Fibroblast of lung (primary cell): ENCODE measurements around the gene ETHE1.

Source experiments
- EZH2 ChIP-seq: IDR thresholded peaks from 2 replicates; pipeline ENCODE4 v1.5.1; 2012; ENCODE audit warnings: low read length, control low read depth, mild to moderate bottlenecking; ENCODE audit errors: missing control alignments
- TF ChIP-seq, protein P1 (sequence below), 2 donors: IDR thresholded peaks in 1 of 2; conservative IDR thresholded peaks in 1 of 2; 1 replicate in 1 of 2; 2 replicates in 1 of 2; pipeline ENCODE4 v1.5.1; 2011 to 2012; ENCODE audit warnings: low read length in 2 of 2, control low read depth in 1 of 2, inconsistent platforms in 1 of 2, low read depth in 1 of 2, mild to moderate bottlenecking in 1 of 2

DNA sequence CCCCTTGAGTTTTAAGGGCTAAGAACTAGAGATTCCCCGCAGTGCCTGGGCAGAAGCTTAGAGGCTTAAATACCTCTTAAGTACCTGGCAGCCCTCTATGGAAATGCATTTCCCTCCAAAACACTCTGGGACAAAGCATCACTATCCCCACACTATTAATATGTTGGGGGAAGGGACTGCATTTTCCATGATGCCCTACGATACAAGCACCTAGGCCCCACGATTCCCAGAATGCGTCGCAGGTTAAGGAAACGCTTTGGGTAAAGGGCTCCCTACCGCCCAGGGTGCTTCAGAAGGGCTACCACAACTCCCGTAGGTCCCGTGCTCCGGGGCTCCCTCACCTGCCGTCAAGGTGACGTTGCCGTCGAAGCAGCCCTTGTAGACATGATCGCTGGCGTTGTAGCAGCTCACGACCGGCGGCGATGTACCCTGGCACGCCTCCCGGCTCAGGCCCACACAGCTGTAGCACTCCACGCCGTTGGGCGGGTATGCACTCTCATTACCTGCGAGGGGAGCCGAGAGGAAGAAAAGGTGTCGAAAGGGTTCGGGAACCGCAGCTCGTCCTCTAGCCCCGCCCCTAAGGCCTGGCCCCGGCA, 64.1 kb downstream of the ETHE1 start:
- TF ChIP-seq, protein P1, sequence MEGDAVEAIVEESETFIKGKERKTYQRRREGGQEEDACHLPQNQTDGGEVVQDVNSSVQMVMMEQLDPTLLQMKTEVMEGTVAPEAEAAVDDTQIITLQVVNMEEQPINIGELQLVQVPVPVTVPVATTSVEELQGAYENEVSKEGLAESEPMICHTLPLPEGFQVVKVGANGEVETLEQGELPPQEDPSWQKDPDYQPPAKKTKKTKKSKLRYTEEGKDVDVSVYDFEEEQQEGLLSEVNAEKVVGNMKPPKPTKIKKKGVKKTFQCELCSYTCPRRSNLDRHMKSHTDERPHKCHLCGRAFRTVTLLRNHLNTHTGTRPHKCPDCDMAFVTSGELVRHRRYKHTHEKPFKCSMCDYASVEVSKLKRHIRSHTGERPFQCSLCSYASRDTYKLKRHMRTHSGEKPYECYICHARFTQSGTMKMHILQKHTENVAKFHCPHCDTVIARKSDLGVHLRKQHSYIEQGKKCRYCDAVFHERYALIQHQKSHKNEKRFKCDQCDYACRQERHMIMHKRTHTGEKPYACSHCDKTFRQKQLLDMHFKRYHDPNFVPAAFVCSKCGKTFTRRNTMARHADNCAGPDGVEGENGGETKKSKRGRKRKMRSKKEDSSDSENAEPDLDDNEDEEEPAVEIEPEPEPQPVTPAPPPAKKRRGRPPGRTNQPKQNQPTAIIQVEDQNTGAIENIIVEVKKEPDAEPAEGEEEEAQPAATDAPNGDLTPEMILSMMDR (conservative IDR thresholded peaks at IDR 0.05 in 1 of 2, IDR thresholded peaks at IDR 0.05 in 1 of 2; ENCODE audit: low read depth in 1 of 2, low read length in 2 of 2), result no peak
- TF ChIP-seq EZH2, result no peak
